RWPE1 (cell line): ENCODE measurements around the gene ARHGEF2.

Experiments
- CTCF ChIA-PET: fragments of 350-600 bp; sonication (Branson Sonifier 250); formaldehyde crosslinking; extraction: SDS; loops from one replicate; lab custom pipeline; 2021; lab: Yijun Ruan, JAX
- POLR2A ChIA-PET: fragments of 400-600 bp; formaldehyde crosslinking; extraction: SDS; loops from one replicate; lab custom pipeline; 2020; ENCODE audit warnings: antibody characterized with exemption; ENCODE audit not compliant: low non-redundant PET; lab: Yijun Ruan, JAX
- DNase-seq: peaks from one replicate; pipeline ENCODE4 v3.0.0; 2012; ENCODE audit warnings: low spot score
- H3K27ac ChIP-seq: fragments of 450-650 bp; 2 replicates; pipeline ENCODE4 v1.5.1; 2017
- CTCF ChIP-seq: fragments of 450-650 bp; conservative IDR thresholded peaks from 2 replicates; pipeline ENCODE4 v1.5.1; 2017; ENCODE audit warnings: low read depth, mild to moderate bottlenecking

Gene ARHGEF2

DNA sequence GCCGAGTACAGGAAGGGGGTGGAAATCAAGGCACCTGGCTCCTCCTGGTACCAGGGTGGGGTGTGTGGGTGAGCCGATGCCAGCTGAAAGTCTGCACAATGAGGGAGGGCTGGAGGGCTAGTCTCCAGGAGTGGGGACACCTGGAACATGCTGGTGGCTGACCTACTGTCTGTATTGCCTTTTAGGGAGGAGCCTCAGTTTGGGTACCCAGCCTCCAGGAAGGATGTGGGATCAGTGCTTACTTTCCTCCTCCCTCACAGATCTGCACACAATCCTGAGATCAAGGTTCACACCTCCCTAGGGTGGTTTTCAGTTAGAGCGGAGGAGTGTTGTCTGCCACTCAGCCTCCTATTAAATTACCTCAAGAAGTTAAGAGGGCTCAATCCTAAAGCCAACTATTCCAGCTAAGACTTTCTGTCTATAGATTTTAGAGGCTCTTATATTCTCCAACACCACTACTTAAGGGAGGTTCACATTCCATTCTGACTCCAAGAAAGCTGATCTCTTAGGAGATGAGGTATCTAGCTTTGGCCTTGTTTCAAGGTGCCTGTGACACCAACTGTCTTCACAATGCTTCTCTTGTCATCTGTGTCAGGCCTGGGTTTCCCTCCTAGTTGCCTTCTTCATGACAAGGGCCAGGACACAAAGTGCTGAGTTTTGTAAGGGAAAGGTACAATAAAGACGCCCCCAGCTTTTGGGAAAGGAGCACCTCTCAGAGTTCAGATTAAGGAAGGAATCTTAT lies 26.7 kb upstream of the ARHGEF2 start:
- CTCF ChIA-PET = no interaction called here
- POLR2A ChIA-PET = no interaction called here
- H3K27ac ChIP-seq = peak overlapping the region; percentile 41
- no peak for TF ChIP-seq CTCF
- no peak for DNase-seq

- TF ChIP-seq CTCF = no peak
- no peak for DNase-seq
- H3K27ac ChIP-seq = peak overlapping the region; percentile 92
- CTCF ChIA-PET = no interaction called here
- POLR2A ChIA-PET = no interaction called here
Observed at GRCh38 chr1:156003923-156004188, 25.5 kb upstream of the ARHGEF2 start.

- TF ChIP-seq CTCF = no peak
- H3K27ac ChIP-seq = peak overlapping the region; percentile 92
- no peak for DNase-seq
- POLR2A ChIA-PET = interaction anchor here (0.6 kb wide), 1 partner anchor 35 kb away, joined by 3 read pairs; no protein-coding TSS in a partner anchor
- CTCF ChIA-PET = interaction anchor here (0.6 to 0.7 kb wide), 2 partner anchors 25 to 189 kb away, joined by 3 read pairs; no protein-coding TSS in a partner anchor
Observed at GRCh38 chr1:156002188-156002911, 24.0 kb upstream of the ARHGEF2 start.

DNA sequence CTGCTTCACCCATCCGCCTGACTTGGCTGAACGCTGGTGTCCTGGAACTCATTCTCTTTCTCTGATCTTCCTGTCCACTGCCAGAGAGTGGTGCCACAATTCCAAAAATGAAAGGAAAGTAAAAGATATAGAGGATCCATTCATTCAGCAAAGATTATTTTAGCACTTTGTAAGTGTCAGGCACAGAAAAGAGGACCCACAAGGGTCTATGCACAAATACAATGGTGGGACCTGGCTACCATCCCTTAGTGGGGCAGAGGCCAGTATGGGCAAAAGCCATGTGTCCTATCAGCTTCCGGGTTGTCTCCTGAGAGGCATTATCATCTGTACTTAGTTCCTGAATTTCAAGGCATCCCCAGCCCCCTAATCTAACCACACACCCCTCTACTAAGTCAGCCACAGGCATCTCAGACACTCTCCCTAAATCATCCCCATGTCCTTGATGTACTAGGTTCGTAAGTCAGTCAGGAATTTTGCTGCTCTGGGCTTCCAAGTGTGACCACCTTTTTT lies 23.4 kb upstream of the ARHGEF2 start:
- TF ChIP-seq CTCF = no peak
- ChIA-PET POLR2A (interaction anchor here (0.6 kb wide), 1 partner anchor 34 kb away, joined by 3 read pairs; no protein-coding TSS in a partner anchor), CTCF (interaction anchor here (0.6 to 0.8 kb wide), 3 partner anchors 25 to 189 kb away, joined by 3 read pairs; no protein-coding TSS in a partner anchor)
- H3K27ac ChIP-seq = peak overlapping the region; percentile 92
- no peak for DNase-seq

DNA sequence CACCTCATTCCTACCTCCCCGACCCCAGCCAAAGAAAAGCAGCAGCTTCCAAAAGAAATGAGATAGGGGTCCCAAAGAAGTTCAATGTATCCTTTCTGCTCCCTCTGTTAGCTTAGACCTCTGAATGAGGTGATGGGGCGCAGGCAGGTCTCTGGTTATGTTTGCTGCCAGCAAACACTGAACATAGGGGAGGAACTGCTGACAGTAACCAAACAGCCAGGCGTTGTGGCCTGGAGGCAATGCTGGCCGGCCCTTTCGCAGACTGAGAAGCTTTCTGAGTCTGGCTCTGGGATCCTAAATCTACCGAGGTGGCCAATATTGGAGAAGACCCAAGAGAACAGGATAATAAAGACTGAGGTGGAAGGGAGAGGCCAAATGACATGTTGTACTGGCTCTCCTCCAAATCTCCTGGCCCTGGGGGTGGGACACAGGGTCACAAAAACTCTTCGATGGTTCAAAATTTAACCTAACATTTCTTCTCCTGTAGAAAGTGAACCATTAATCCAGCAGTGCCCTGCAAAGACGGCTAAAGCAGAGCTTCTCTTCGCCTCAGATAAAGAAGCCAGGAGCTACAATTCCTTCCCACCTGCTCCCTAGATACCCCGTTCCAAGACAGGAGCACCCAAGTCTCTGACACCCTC lies 22.8 kb upstream of the ARHGEF2 start:
- peak overlapping the region; percentile 92 for H3K27ac ChIP-seq
- TF ChIP-seq CTCF = no peak
- ChIA-PET CTCF (interaction anchor here (0.8 to 0.9 kb wide), 2 partner anchors 11 to 95 kb away, joined by 3 read pairs; no protein-coding TSS in a partner anchor), POLR2A (no interaction called here)
- no peak for DNase-seq

GRCh38 chr1:155999964-156000363 lies 21.6 kb upstream of the ARHGEF2 start:
- CTCF ChIA-PET = interaction anchor here (0.9 kb wide), 1 partner anchor 10 kb away, joined by 3 read pairs; no protein-coding TSS in a partner anchor

More at GRCh38 chr1:155999964-156000363, 21.6 kb upstream of the ARHGEF2 start:
- TF ChIP-seq CTCF = no peak
- no peak for DNase-seq
- POLR2A ChIA-PET = no interaction called here
- no peak overlapping the region for H3K27ac ChIP-seq
